ENCODE measurements around the gene SLC35E2B.
"Not testable (repeated sequence)": the region's sequence is repeated elsewhere in the genome, so short reads cannot be mapped to it uniquely, and the experiment has no call there.

Gene SLC35E2B

DNA sequence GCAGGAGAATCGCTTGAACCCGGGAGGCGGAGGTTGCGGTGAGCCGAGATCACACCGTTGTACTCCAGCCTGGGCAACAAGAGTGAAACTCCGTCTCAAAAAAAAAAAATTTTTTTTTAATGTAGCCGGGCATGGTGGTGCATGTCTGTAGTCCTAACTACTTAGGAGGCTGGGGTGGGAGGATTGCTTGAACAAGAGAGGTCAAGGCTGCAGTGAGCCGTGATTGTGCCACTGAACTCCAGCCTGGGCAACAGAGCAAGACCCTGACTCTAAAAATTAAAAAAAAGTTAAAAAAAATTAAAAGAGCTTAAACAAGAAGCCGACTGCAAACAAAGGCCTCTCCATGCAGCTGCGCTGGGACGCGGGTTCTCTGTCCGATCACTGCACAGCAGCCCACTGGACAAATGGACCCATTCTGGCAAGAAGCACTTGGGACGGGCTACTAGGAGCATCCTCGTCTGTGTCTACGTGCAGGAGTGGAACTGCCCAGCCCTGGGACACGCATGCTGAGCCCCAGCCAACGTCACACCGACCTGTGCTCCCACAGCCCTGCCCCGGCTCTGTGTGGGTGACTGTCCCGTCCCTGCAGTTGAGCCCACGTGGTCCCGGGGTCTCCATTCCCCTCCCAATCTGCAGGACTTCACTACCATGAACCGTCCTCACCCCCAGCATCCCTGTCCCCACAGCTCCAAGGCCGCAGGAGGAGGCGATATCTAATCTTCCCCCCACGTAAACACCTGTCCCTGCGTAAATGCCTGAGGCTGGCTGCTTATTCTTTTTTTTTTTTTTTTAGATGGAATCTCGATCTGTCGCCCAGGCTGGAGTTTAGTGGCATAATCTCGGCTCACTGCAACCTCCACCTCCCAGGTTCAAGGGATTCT is 12.3 kb downstream of the SLC35E2B start:
- ChIA-PET CTCF (interaction anchor here (1.6 kb wide), 1 partner anchor 14 kb away, joined by 3 read pairs; no protein-coding TSS in a partner anchor), POLR2A (interaction anchor here (0.7 kb wide), 1 partner anchor 15 kb away, joined by 5 read pairs; no protein-coding TSS in a partner anchor)
- no peak for DNase-seq (ENCODE audit: low read depth, low spot score)
- H3K4me3 ChIP-seq (ENCODE audit: low read depth, low read length): no peak overlapping the region
- TF ChIP-seq CTCF (IDR thresholded peaks at IDR 0.05; ENCODE audit: insufficient read depth, low read length, missing control alignments): no peak

DNA sequence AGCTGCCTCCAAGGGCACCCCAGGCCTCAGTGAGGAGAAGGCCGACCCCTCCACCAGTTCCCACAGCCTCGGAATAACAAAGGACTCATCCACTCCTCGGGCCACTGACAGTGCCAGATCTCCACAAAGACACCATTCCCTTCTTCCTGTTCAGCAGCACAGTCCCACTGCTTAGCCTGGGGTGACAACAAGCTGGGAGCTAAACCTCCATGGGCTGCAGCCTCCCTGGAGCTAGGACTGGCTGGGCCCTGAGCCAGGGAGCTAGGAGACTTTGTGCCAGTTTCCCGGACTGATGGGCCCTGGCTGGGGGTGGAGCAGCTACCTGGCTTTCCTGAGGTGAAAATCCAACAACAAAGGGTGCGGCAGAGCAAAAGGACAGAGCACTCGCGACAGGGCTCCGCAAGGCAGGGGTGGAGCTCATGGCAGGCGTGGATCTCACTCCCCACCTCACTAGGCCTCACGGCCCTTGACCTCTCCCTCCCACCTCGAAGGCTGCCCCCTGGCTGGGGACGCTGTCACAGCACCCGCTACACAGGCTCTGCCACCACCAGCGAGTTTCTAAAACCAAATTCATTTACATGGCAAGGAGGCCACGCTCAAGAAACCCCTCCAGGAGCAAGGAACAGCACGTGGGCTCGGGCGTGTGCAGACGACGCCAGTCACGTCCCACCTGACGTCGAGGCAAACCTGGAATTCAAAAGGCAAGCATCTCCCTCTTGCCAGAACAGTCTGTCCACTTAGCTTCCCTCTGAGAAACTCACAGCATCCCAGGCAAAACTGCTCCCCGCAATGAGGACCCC is 13.8 kb downstream of the SLC35E2B start:
- DNase-seq (ENCODE audit: low read depth, low spot score): no peak
- TF ChIP-seq CTCF (IDR thresholded peaks at IDR 0.05; ENCODE audit: insufficient read depth, low read length, missing control alignments): peak; percentile 25
- no peak overlapping the region for H3K4me3 ChIP-seq (ENCODE audit: low read depth, low read length)
- CTCF ChIA-PET: interaction anchor here (0.7 to 0.8 kb wide), 2 partner anchors 13 to 16 kb away, joined by 3 to 5 read pairs; no protein-coding TSS in a partner anchor
- POLR2A ChIA-PET: interaction anchor here (0.6 kb wide), 1 partner anchor 63 kb away, joined by 3 read pairs; no protein-coding TSS in a partner anchor

- DNase-seq (ENCODE audit: low read depth, low spot score): no peak
- ChIA-PET POLR2A (interaction anchor here (0.6 kb wide), 1 partner anchor 62 kb away, joined by 3 read pairs; no protein-coding TSS in a partner anchor), CTCF (interaction anchor here (0.7 kb wide), 1 partner anchor 12 kb away, joined by 5 read pairs; no protein-coding TSS in a partner anchor)
- no peak overlapping the region for H3K4me3 ChIP-seq (ENCODE audit: low read depth, low read length)
- TF ChIP-seq CTCF (IDR thresholded peaks at IDR 0.05; ENCODE audit: insufficient read depth, low read length, missing control alignments): no peak
Measured at GRCh38 chr1:1677718-1678580, 14.6 kb downstream of the SLC35E2B start.

DNA sequence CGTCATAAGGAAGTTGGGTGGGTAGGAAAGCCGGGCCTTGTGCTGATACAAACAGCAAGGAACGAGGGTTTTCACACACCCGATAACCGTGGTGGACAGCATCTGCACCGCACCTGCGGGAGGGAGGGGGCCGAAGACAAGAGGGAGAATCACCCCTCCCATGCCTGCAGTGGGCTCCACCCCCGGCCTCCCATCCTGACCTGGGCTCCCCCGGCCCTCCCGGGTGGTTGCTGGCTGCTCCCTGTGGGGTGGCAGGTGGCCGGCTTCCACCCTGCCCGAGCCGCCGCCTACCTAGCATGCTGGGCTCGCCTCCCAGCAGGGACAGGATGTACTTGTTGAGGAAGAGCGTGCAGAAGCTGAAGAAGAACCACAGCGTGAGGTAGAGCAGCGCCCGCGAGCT is 16.5 kb downstream of the SLC35E2B start:
- DNase-seq (ENCODE audit: low read depth, low spot score); POLR2A ChIA-PET; H3K4me3 ChIP-seq (ENCODE audit: low read depth, low read length); CTCF ChIA-PET: not testable (repeated sequence)

- H3K4me3 ChIP-seq (ENCODE audit: low read depth, low read length); CTCF ChIA-PET; DNase-seq (ENCODE audit: low read depth, low spot score); POLR2A ChIA-PET: not testable (repeated sequence)
Measured at GRCh38 chr1:1675218-1675617, 17.4 kb downstream of the SLC35E2B start.

GRCh38 chr1:1674806-1675205 is 17.8 kb downstream of the SLC35E2B start:
- POLR2A ChIA-PET; CTCF ChIA-PET; DNase-seq (ENCODE audit: low read depth, low spot score); H3K4me3 ChIP-seq (ENCODE audit: low read depth, low read length): not testable (repeated sequence)

DNA sequence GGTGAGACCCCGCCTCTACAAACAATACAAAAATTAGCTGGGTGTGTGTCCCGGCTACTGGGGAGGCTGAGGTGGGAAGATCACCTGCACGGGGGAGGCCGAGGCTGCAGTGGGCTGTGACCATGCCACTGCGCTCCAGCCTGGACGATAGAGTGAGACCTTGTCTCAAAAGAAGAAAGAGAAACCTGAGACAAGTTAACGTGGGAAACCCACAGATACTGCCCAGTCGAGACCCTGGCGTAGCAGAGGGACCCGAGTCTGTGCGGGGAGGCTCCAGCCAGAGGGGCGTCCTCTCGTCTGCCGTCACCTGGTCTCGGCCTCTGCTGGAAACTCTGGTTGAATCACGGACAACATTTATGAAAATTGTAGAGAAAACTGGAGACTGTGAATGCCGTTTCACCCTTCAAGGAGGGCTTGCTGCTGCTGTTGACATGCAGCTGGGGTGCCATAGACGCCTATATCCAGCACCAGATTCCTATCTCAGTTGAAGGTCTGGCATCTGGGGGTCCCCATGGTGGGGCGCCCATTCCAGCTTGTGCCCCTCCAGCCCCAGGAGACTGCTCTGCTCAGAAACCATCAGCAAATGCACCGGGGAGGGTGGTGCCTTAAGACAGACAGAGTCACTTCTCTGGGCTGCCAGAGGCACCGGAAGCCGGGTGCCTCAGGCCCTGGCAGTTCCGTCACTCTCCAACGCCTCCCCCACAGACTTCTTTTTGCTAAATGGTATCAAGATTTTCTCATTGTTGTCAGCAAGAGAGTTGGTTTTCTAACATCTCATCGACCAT is 20.2 kb downstream of the SLC35E2B start:
- no peak overlapping the region for H3K4me3 ChIP-seq (ENCODE audit: low read depth, low read length)
- DNase-seq (ENCODE audit: low read depth, low spot score): no peak
- POLR2A ChIA-PET: no interaction called here
- no peak for TF ChIP-seq CTCF (IDR thresholded peaks at IDR 0.05; ENCODE audit: insufficient read depth, low read length, missing control alignments)
- CTCF ChIA-PET: no interaction called here

Measured in AG04449 (cell line).